Spleen (tissue), 11 donors: ENCODE results near the gene CLEC3B. TPM values are rescaled to one million over a fixed set of nuclear protein-coding genes. Genes with fewer than 3 reads are reported as not detected.

Source experiments
- DNase-seq: peaks from one replicate; pipeline ENCODE4 v3.0.0-alpha.2; 2020
- H3K27ac ChIP-seq, 8 donors: fragments of 200-600 bp; sonication (generic) in 7 of 8; 1 replicate in 4 of 8; 2 replicates in 4 of 8; pipeline versions ENCODE4 v1.5.0 to v1.8.0; 2016 to 2021; ENCODE audit warnings: inconsistent platforms in 4 of 8, mild to moderate bottlenecking in 4 of 8, moderate library complexity in 1 of 8
- H3K27me3 ChIP-seq, 7 donors: fragments of 200-600 bp; sonication (generic) in 6 of 7; replicated peaks in 1 of 7; 1 replicate in 4 of 7; 2 replicates in 3 of 7; pipeline versions ENCODE4 v1.5.0 to v1.8.0; 2016 to 2021; ENCODE audit warnings: inconsistent platforms in 3 of 7, mild to moderate bottlenecking in 1 of 7
- H3K36me3 ChIP-seq, 6 donors: fragments of 200-600 bp; sonication (generic) in 5 of 6; 1 replicate in 4 of 6; 2 replicates in 2 of 6; pipeline versions ENCODE4 v1.5.0 to v1.8.0; 2016 to 2021; ENCODE audit warnings: inconsistent platforms in 2 of 6
- H3K4me1 ChIP-seq, 6 donors: fragments of 200-600 bp; sonication (generic) in 5 of 6; 1 replicate in 3 of 6; 2 replicates in 3 of 6; pipeline versions ENCODE4 v1.5.0 to v1.8.0; 2016 to 2021; ENCODE audit warnings: inconsistent platforms in 3 of 6
- H3K4me3 ChIP-seq, 8 donors: fragments of 200-600 bp; sonication (generic) in 7 of 8; 1 replicate in 4 of 8; 2 replicates in 4 of 8; pipeline versions ENCODE4 v1.5.0 to v1.8.0; 2016 to 2021; ENCODE audit warnings: inconsistent platforms in 4 of 8, mild to moderate bottlenecking in 4 of 8, moderate library complexity in 2 of 8
- H3K9me3 ChIP-seq, 8 donors: fragments of 200-600 bp; sonication (generic) in 7 of 8; 1 replicate in 4 of 8; 2 replicates in 4 of 8; pipeline versions ENCODE4 v1.5.0 to v1.8.0; 2016 to 2021; ENCODE audit warnings: inconsistent platforms in 4 of 8
- POLR2A ChIP-seq, 3 donors: fragments of 450-650 bp; IDR thresholded peaks; one replicate each; pipeline ENCODE4 v1.5.1; 2017; ENCODE audit warnings: antibody characterized with exemption in 3 of 3, mild to moderate bottlenecking in 1 of 3
- POLR2AphosphoS5 ChIP-seq, 3 donors: sonication (generic); formaldehyde crosslinking; IDR thresholded peaks; one replicate each; pipeline ENCODE4 v1.5.1; 2017; ENCODE audit warnings: antibody characterized with exemption in 3 of 3
- WGBS, 5 donors: extraction: QIAGEN DNeasy Blood & Tissue Kit in 3 of 5; methylation state at CpG; one replicate each; pipeline versions ENCODE4 v1.1.5 to v1.1.7; 2013 to 2018; 5-methylcytosine and 5-hydroxymethylcytosine counted together
- intact Hi-C: fragments of 100-400 bp; cut with DNase I; formaldehyde crosslinking; loops from one replicate; pipeline ENCODE4 v1.15.0; 2023; ENCODE audit warnings: low total_unique reads
- polyA plus RNA-seq, 3 donors: library from polyadenylated mRNA; stranded (reverse); fragments of 200-250 nt; gene quantifications; one replicate each; pipeline ENCODE4 v1.2.1, GENCODE V29; 2013
- total RNA-seq, 7 donors: library from RNA; depleted of rRNA in 3 of 7; stranded (reverse); fragments of >200 nt in 3 of 7; fragmentation: NEBNext Ultra II Directional in 4 of 7; extraction: Animal tissue kit (Norgen Biotek cat#: 25700) in 4 of 7; gene quantifications; one replicate each; pipeline versions ENCODE4 v1.1.0 to v1.2.1, GENCODE V29; 2016 to 2021
- TF ChIP-seq, protein P1 (sequence below), 11 experiments: fragments of 200-600 bp in 7 of 11; fragments of 450-650 bp in 4 of 11; sonication (generic) in 4 of 11; IDR thresholded peaks in 8 of 11; conservative IDR thresholded peaks in 3 of 11; 1 replicate in 7 of 11; 2 replicates in 4 of 11; pipeline versions ENCODE4 v1.4.0 to v1.8.0; 2016 to 2021; ENCODE audit warnings: antibody characterized with exemption in 11 of 11, inconsistent platforms in 4 of 11, mild to moderate bottlenecking in 1 of 11
- donor health status: healthy with polysubstance abuse.
- donor health status: DM: no; HTN: no; CAD: no; lungs with moderate emphysema.
- donor health status: DM: no; HTN: no; CAD: no.
- donor health status: Bipolar disorder and iron deficiency.
- donor health status: healthy.
- donor health status: DM: no; HTN: no; CAD: no.
- donor health status: DM: yes; HTN: yes; CAD: no.

Gene CLEC3B
- total and polyA plus RNA-seq, 10 donors = 68.6 to 409 (median 280) TPM

DNA sequence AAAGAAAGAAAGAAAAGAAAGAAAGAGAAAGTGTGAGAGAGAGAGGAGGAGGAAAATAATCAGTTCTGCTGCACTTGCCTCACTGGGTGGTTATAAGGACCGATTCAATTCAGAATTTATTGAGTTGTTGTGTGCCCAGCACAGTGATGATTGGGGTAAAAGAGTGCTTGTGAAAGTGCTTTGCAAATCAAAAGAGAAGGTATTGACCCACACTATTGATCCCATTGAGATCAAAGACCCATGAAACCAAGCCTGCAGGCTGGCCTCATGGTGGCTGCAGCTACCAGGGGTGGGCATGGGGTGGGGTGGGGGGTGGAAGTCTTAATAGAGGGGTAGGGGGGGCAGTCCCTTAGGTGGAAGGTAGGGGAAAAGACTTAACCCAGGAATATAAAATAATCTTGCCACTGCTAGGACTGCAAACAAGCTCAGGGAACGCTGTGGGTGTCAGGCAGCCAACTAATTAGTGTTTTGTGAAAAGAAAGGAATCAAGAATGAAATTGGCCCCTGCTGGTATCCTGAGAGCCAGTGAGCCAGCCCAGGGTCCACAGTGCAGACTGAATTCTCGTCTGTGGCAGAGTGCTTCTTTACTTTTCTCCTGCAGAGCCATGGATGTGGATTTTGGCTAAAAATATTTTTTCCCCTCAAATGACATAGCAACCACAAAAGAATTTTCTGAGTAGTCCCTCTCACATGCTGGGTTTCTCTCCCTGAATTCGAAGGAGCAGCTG is 34.2 kb downstream of the CLEC3B start:
- Histone ChIP-seq H3K36me3 (no peaks in the 10 kb centered on the region), H3K4me1 (peaks cover 0 to 46% (median 15%) of the 10 kb centered on the region in 6 donors), H3K9me3 (no peaks in the 10 kb centered on the region), H3K4me3 (no peak overlapping the region), H3K27ac (no peak overlapping the region), H3K27me3 (no peaks in the 10 kb centered on the region)
- TF ChIP-seq, protein P1, sequence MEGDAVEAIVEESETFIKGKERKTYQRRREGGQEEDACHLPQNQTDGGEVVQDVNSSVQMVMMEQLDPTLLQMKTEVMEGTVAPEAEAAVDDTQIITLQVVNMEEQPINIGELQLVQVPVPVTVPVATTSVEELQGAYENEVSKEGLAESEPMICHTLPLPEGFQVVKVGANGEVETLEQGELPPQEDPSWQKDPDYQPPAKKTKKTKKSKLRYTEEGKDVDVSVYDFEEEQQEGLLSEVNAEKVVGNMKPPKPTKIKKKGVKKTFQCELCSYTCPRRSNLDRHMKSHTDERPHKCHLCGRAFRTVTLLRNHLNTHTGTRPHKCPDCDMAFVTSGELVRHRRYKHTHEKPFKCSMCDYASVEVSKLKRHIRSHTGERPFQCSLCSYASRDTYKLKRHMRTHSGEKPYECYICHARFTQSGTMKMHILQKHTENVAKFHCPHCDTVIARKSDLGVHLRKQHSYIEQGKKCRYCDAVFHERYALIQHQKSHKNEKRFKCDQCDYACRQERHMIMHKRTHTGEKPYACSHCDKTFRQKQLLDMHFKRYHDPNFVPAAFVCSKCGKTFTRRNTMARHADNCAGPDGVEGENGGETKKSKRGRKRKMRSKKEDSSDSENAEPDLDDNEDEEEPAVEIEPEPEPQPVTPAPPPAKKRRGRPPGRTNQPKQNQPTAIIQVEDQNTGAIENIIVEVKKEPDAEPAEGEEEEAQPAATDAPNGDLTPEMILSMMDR (IDR thresholded peaks at IDR 0.05 in 8 of 11, conservative IDR thresholded peaks at IDR 0.05 in 3 of 11) = no peak
- TF ChIP-seq POLR2AphosphoS5 (IDR thresholded peaks at IDR 0.05) (no peak), POLR2A (IDR thresholded peaks at IDR 0.05) (no peak)
- 59 to 76% (median 71%) methylated on average over 4 of the region's 4 CpGs for WGBS, 5 donors
- DNase-seq = no peak
- intact Hi-C loops = no loop called here

- Histone ChIP-seq H3K9me3 (no peaks in the 10 kb centered on the region), H3K4me1 (peaks cover 0 to 28% (median 7%) of the 10 kb centered on the region in 6 donors), H3K27me3 (no peaks in the 10 kb centered on the region), H3K27ac (peak overlapping the region in 4 of 8 donors; percentile 23 to 65 (median 59)), H3K36me3 (no peaks in the 10 kb centered on the region), H3K4me3 (no peak overlapping the region)
- DNase-seq = no peak
- intact Hi-C loops = no loop called here
- TF ChIP-seq, protein P1 (IDR thresholded peaks at IDR 0.05 in 8 of 11, conservative IDR thresholded peaks at IDR 0.05 in 3 of 11) = no peak
- TF ChIP-seq POLR2A (IDR thresholded peaks at IDR 0.05) = no peak
- no peak for TF ChIP-seq POLR2AphosphoS5 (IDR thresholded peaks at IDR 0.05)
- 93 to 100% (median 97%) methylated on average over 1 of the region's 1 CpG for WGBS, 5 donors
These were observed 36.6 kb downstream of the CLEC3B start for GRCh38 chr3:45062697-45063070.

DNA sequence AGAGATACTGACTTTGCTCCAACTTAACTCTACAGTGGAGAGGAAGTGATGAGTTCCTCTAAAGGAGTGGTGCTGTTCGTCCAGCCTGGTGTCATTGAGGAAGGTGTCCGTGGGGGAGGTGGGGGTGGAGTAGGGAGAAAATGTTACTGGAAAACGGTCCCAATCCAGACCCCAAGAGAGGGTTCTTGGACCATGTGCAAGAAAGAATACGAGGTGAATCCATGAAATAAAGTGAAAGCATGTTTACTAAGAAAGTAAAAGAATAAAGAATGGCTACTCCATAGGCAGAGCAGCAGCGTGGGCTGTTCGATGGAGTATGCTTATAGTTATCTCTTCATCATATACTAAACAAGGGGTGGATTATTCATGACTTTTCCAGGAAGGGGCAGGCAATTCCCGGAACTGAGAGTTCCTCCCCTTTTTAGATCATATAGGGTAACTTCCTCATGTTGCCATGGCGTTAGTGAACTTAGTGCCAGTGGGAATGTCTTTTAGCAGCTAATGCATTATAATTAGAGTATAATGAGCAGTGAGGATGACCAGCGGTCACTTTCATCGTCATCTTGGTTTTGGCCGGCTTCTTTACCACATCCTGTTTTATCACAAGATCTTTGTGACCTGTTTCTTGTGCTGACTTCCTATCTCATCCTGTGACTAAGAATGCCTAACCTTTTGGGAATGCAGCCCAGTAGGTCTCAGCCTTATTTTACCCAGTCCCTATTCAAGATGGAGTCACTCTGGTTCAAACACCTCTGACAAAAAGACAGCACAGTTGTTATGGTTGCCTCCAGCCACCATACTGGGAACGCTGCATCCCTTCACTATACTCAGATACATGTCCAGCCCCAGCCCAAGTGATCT is 38.6 kb downstream of the CLEC3B start:
- Histone ChIP-seq H3K36me3 (no peaks in the 10 kb centered on the region), H3K4me3 (peak overlapping the region in 1 of 8 donors; percentile 47), H3K9me3 (no peaks in the 10 kb centered on the region), H3K27ac (peak overlapping the region in 7 of 8 donors; percentile 52 to 80 (median 74)), H3K4me1 (peaks cover 0 to 25% (median 7%) of the 10 kb centered on the region in 6 donors), H3K27me3 (no peaks in the 10 kb centered on the region)
- no peak for DNase-seq
- intact Hi-C loops = no loop called here
- 20 to 27% (median 22%) methylated on average over 12 of the region's 12 CpGs for WGBS, 5 donors
- TF ChIP-seq POLR2A (IDR thresholded peaks at IDR 0.05) (no peak), POLR2AphosphoS5 (IDR thresholded peaks at IDR 0.05) (no peak)
- TF ChIP-seq, protein P1 (IDR thresholded peaks at IDR 0.05 in 8 of 11, conservative IDR thresholded peaks at IDR 0.05 in 3 of 11) = no peak

- H3K27ac ChIP-seq = peak overlapping the region in 6 of 8 donors; percentile 27 to 80 (median 76)
These were observed 39.2 kb downstream of the CLEC3B start for GRCh38 chr3:45065373-45065720.

More at GRCh38 chr3:45065373-45065720, 39.2 kb downstream of the CLEC3B start:
- intact Hi-C loops = no loop called here
- no peaks in the 10 kb centered on the region for H3K9me3 ChIP-seq
- H3K4me1 ChIP-seq = peaks cover 0 to 25% (median 7%) of the 10 kb centered on the region in 6 donors
- H3K27me3 ChIP-seq = no peaks in the 10 kb centered on the region
- H3K36me3 ChIP-seq = no peaks in the 10 kb centered on the region
- 93 to 100% (median 95%) methylated on average over 1 of the region's 1 CpG for WGBS, 5 donors
- DNase-seq = no peak
- no peak for TF ChIP-seq POLR2AphosphoS5 (IDR thresholded peaks at IDR 0.05)
- TF ChIP-seq POLR2A (IDR thresholded peaks at IDR 0.05) = no peak
- TF ChIP-seq, protein P1 (IDR thresholded peaks at IDR 0.05 in 8 of 11, conservative IDR thresholded peaks at IDR 0.05 in 3 of 11) = no peak
- H3K4me3 ChIP-seq = peak overlapping the region in 1 of 8 donors; percentile 47
